MM.1S (cell line): ENCODE measurements around the gene COX14.

Experiments used
- EZH2phosphoT487 ChIP-seq: fragments of 300-600 bp; sonication (generic); IDR thresholded peaks from 2 replicates; pipeline ENCODE4 v1.6.1; 2018; ENCODE audit warnings: antibody characterized with exemption, low read length
- TF ChIP-seq, protein P1 (sequence below): fragments of 300-600 bp; sonication (generic); IDR thresholded peaks from 2 replicates; pipeline ENCODE4 v1.5.1; 2016; ENCODE audit warnings: antibody characterized with exemption, low read length, mixed read lengths

DNA sequence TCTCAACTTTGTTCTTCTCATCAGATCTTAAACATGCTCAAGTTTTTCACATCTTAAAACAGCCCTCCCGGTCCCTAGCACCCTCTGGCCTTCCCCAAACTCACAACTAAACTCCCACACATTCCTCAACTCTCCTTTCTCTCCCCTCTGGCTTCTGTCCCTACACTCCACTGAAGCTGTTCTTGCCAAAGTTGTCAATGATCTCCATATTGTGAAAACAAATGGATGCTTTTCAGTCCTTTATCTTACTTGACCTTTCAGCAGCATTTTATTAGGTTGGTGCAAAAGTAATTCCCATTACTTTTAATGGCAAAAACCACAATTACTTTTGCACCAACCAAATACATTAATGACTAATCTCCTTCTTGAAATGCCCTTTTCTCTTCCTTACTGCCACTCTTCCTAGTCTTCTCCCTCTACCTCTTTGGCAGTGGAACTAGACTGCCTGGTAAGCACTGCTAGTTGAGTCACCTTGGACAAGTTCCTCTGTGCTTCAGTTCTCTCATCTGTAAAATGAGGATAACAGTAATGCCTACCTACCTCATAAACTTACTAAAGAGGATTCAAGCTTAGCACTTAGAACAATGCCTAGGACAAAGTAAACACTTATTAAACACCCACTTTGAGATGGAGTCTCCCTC, 39.1 kb downstream of the COX14 start:
- TF ChIP-seq, protein P1, sequence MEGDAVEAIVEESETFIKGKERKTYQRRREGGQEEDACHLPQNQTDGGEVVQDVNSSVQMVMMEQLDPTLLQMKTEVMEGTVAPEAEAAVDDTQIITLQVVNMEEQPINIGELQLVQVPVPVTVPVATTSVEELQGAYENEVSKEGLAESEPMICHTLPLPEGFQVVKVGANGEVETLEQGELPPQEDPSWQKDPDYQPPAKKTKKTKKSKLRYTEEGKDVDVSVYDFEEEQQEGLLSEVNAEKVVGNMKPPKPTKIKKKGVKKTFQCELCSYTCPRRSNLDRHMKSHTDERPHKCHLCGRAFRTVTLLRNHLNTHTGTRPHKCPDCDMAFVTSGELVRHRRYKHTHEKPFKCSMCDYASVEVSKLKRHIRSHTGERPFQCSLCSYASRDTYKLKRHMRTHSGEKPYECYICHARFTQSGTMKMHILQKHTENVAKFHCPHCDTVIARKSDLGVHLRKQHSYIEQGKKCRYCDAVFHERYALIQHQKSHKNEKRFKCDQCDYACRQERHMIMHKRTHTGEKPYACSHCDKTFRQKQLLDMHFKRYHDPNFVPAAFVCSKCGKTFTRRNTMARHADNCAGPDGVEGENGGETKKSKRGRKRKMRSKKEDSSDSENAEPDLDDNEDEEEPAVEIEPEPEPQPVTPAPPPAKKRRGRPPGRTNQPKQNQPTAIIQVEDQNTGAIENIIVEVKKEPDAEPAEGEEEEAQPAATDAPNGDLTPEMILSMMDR: no peak
- TF ChIP-seq EZH2phosphoT487: no peak
